ENCODE results near the gene CDC45.
"Not testable (repeated sequence)": the region's sequence is repeated elsewhere in the genome, so short reads cannot be mapped to it uniquely, and the experiment has no call there.

The CDC45 gene, protein sequence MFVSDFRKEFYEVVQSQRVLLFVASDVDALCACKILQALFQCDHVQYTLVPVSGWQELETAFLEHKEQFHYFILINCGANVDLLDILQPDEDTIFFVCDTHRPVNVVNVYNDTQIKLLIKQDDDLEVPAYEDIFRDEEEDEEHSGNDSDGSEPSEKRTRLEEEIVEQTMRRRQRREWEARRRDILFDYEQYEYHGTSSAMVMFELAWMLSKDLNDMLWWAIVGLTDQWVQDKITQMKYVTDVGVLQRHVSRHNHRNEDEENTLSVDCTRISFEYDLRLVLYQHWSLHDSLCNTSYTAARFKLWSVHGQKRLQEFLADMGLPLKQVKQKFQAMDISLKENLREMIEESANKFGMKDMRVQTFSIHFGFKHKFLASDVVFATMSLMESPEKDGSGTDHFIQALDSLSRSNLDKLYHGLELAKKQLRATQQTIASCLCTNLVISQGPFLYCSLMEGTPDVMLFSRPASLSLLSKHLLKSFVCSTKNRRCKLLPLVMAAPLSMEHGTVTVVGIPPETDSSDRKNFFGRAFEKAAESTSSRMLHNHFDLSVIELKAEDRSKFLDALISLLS

DNA sequence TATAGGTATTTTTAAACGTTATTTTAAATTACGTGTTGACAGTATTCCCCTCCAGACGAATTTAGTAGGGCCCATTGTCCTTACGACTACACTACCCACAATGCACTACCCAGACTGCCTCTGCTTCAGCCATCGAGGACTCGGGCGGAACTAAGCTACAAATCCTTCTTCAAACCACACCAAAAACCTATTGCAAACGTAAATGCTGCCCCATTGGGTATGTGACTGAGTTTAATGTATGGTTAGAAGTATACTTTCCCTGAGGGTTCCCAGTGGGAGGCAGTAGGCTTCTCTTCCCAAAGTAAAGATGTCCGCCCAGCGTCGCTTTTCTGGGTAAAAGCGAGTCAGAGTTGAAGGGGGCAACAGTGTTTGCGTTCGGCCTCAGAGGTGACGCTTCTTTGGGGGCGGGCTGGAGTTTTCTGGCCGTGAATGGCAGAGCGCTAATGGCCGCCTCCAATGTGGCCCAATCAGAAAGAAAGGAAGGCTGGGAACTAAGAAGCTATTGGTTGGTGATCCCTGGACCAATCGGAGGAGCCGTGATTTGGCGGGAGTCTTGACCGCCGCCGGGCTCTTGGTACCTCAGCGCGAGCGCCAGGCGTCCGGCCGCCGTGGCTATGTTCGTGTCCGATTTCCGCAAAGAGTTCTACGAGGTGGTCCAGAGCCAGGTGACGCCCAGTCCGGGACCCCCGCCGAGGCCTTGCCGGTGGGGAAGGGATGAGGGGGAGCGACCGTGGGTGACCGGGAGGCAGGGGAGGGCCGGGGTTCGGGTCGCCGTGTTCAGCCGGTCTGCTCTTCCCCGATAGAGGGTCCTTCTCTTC lies at the start of gene CDC45:
CDC45 (plus strand) TSS at position 566 of the 818 bp plus-strand sequence; CDS start at position 615, 49 bp downstream.
- DNase-seq (ENCODE audit: low read depth), result peak; percentile 88

DNA sequence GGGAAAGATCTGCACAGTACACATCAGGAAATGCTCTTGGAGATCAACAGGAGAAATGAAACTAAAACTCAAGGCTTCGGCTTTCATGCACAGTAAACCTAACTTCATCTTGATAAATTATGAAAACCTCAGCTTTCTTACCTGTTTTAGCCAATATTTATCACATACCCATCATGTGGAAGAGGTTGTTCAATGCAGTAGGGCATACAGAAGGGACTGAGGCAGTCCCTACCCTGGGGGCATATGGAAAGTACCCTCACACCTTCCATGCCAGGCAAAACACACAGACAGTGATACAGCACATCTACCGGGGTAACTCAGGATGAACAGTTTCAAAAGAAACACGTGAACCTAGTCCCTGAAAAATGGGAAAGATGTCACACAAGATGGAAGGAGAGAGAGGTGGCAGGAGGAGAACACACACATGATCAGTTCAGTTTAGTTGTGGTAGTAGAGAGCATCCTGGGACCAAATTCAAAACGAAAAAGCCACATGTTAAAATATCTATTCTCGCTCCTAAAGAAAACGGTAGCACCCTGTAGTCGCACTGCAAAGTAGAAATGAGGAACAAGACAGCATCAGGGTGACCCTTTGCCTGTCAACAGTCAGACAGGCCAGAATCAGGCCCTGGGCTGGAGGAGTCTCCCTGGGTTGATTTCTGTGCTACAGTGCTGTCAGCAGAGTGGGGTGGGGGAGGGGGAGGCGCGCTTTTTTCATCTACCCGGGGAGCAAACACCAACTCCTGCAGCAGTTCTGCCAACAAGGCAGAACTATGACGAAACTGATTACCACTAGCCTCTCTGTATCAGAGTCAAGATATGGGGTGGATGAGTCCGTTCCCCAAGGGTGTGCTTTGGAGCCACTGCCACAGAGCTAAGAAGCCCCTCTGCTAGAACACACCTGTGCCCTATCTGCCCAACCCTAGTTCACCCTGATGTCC lies 49.5 kb upstream of the CDC45 start:
- DNase-seq (ENCODE audit: low read depth), result no peak

DNA sequence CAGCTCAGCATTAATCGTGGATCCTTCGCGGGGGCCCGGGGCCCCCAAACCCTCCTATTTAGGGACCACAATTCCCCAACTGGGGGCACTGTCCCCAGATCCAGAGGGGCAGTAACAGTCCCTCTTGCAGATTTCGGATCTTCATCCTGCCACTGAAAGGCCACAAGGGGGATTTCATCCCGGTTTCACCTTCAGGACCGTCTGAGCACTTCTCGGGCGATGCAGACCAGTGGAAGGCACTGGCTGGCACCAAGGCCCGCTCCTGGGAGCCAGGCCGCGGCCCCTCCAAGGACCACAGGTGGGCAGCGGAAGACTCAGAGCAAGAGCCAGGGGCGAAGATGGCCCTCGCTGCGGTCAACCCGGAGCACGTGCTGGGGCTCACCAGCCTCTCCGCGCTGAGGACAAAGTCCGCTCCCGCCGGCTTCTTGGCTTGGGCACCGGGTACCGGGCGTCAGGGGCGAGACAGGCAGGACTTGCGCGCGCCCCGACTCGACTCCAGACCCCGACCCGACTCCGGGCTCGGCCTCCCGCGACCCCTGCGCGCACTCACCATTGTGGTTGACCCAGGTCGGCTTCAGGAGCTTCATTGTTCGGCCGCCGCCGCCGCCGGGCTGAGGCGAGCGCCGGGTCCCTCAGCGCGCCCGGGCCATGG lies 48.7 kb upstream of the CDC45 start:
- peak; percentile 23 for DNase-seq (ENCODE audit: low read depth)

DNA sequence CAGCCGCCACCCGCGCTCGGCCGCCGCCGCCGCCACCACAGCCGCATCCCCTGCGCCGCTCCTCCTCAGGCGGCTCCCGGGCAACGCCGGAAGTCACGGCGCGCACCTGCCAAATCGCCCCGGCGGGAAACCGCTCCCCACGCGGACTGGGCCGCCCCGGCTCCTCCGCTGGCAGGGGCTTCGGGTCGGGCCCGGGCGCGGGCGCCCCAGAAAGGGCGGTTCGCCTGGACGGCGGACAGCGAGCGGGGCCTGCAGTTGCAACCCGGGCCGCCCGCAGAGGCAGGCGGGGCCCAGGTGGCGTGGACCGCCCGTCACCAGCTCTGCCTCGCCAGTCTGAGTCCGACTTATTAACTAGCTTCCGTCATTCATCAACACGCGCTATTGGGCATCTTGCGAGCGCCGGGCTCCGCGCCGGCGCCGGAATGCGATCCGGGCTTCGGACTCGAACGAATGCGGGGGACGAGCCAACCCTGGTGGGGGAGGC lies 48.0 kb upstream of the CDC45 start, which contains the start of gene HIRA:
HIRA (minus strand) TSS at position 85 of the 484 bp plus-strand sequence. CDS start 257 bp downstream, outside the sequence.
- DNase-seq (ENCODE audit: low read depth), result peak; percentile 88

DNA sequence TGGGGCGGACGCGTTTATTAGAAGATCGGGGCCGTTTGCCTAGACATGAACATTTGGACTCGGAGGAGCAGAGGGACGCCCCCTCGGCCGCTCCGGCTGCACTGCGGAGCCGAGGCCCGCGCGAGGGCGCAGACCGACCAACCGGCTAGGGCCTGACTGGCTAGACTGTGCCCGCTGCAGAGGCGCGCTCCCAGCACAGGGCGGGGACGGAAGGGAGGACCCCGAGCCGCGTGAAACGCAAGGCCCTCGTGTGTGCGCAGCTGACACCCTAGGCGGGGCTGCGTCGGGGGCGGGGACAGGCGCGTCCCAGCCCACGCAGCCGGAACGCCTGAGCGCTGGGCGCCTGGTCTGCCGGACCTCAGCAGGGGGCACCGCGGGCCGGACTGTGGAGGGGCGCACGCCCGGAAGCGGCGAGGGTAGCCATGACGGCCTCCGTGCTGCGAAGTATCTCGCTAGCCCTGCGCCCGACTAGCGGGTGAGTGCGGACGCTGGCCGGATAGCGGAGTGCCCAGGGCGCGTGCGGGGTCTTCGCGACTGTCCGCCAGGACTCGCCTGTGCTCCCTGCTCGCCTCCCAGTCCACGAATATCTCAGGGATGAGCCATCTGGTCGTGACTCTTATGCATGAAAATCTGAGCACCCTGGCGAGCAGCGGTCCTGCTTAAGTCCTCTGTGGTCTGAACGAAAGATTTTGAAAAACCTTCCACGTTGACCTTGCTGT lies 47.4 kb upstream of the CDC45 start, which contains the start of gene MRPL40:
MRPL40 (plus strand) TSS at position 413 of the 719 bp plus-strand sequence; CDS start at position 423, 10 bp downstream.
- DNase-seq (ENCODE audit: low read depth), result peak; percentile 93

DNA sequence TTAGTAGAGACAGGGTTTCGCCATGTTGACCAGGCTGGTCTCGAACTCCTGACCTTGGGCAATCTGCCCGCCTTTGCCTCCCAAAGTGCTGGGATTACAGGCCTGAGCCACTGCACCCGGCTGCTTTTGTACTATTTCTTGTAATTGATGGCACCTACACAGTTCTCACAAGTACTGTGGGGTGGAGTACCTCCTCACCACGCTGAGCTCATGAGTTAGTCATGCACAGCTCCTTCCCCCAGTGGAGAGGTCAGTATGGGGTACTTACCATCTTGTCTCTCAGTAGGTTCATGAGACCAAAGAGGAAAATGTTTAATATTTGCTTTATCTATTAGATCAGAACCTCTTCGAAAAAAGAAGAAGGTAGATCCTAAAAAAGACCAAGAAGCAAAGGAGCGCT lies 45.3 kb upstream of the CDC45 start:
- no peak for DNase-seq (ENCODE audit: low read depth)

DNA sequence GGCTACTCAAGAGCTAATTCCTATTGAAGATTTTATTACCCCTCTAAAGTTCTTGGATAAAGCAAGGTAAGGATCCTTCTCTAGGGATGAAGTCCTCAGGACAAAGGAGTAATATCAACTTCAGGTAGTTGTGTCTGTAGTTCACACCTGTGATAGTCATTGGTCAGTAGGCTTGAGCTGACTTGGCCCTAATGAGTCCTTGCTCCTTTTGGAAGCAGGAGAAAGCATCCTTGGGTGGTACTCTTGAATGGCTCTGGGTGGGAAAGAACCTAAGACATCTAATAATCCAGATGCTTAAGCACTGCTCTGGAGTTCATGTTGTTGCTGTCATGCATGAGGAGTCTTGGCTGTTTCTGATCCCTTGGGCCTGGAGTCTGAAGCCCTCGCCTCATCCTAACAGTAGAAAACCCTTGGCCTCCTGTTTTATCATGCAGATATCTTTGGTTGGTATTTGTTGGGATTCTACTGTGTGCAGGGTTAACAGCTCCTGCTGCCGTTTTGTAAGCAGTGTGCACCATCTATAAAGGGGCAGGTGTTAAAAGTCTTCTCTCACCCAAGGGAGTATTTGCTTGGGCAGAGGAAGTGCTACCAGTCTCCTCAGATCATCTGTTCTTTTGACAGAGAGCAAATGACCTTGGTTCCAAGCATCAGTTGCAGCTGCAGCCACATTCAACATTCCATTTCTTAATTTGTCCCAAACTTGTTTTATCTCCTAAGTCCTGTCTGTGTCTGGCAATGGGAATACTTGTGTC lies 44.7 kb upstream of the CDC45 start:
- DNase-seq (ENCODE audit: low read depth), result no peak

DNA sequence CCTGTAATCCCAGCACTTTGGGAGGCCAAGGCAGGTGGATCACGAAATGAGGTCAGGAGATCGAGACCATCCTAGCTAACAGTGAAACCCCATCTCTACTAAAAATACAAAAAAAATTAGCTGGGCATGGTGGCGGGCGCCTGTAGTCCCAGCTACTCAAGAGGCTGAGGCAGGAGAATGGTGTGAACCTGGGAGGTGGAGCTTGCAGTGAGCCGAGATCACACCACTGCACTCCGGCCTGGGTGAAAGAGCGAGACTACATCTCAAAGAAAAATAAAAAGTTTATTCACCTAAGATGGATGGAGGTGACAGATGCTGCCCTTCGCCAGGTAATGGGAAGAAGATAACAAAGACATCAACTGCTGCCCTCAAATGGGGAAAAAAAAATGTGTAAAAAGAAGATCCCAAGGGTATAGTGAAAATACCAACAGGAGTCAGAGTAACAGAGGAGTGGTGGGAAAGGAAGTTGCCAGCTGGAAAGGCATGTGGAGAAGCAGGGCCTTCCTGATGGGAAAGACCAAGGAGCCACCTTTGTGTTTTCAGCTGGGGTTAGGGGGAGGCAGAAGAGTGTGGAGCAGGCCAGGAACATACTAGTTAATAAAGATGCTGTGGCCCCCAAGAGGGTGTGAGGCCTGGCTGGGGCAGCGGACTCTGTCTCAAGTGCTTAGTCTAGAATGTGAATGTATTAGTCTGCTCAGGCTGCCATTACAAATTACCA lies 43.1 kb upstream of the CDC45 start:
- not testable (repeated sequence) for DNase-seq (ENCODE audit: low read depth)

DNA sequence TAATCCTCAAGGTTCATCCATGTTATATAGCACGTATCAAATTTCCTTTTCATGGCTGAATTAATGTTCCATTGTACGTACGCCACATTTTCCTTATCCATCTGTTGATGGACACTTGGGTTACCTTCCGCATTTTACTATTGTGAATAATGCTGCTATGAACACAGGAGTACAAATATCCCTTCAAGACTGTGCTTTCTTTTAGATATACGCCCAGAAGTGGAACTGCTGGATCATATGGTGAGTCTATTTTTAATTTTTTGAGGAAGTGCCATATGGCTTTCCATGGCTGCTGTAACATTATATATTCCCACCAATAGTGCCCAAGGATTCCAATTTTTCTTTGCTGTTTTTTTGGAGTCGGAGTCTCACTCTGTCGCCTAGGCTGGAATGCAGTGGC lies 41.4 kb upstream of the CDC45 start:
- DNase-seq (ENCODE audit: low read depth), result no peak

DNA sequence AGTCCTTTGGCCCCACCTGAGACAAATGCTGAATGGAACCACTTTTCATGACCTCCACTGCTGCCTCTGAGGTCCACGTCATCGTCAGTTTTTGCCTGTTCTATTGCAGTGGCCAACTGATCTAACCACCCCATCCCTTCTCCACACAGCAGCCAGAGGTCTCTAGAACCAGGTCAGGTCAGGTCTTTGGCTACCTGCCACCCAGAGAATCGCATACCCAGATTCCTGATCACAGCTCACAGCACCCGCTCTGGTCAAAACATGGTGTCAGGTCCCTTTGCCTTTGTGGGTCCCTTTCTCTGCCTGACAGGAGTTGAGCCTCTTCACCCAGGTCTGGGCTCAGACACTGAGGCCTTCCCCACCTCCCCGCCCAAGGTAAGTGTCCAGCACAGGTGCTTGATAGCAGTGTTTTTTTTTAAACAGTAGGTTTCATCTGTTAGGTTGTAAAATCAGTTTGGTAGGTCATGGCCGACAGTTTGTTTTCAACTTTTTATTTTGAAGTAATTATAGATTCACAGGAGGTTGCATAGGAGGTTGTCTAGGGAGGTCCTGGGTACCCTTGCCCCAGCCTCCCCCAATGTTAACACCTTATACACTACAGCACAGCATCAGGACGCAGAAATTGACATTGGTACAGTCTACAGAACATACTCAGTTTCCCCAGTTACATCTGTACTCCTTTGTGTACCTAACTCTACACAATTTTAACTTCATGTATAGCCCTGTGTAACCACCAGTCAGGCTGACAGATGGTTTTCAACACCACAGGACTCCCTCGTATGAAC lies 39.1 kb upstream of the CDC45 start:
- no peak for DNase-seq (ENCODE audit: low read depth)

DNA sequence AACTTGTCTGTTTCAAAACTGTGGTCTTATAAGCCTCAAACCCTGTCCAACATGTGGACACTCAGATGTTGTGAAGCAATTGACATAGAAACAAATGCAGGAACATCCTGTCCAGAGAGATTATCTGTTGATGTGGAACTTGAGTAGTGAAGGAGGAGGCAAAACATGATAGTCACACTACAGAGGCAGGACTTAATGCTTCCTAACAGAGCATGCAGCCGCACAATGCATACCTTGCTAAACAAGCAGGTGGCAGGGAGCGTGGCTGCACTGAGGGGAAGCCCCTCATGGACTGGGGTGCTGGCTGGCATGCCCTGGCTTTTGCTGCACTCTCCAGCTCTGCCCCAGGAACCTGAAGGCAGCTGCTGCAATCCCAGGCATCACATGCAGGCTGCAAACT lies 37.6 kb upstream of the CDC45 start:
- DNase-seq (ENCODE audit: low read depth), result no peak

DNA sequence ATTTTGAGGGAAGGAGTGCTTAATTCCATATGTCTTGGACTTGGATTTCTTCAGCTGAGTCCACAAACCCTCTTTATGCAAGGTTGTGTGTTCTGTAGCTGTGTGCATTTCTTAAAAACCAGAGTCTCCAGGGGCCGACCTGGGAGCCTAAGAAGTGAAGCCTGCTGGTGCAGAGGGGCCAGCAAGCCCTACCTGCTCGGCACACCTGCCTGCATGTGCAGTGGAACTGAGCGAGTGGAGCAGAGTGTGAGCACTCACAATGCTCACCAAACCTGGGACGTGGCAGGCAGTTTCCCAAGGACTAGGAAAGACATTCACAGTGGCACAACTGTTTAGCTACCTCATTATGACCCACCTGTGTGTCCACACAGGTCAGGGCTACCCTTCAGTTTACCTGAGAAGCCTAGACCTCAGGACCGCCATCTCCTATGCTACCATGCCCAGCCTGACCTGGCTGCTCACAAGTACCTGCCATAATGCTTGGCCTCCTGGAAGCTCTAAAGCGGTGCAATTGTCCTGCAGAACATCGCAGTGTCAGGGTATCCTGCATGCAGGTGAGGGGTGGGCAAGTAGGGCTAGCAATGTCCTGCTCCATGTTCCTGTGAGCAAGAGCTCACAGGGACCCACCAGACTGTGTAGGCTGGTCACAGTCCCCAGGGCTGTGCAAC lies 36.0 kb upstream of the CDC45 start:
- DNase-seq (ENCODE audit: low read depth), result no peak

DNA sequence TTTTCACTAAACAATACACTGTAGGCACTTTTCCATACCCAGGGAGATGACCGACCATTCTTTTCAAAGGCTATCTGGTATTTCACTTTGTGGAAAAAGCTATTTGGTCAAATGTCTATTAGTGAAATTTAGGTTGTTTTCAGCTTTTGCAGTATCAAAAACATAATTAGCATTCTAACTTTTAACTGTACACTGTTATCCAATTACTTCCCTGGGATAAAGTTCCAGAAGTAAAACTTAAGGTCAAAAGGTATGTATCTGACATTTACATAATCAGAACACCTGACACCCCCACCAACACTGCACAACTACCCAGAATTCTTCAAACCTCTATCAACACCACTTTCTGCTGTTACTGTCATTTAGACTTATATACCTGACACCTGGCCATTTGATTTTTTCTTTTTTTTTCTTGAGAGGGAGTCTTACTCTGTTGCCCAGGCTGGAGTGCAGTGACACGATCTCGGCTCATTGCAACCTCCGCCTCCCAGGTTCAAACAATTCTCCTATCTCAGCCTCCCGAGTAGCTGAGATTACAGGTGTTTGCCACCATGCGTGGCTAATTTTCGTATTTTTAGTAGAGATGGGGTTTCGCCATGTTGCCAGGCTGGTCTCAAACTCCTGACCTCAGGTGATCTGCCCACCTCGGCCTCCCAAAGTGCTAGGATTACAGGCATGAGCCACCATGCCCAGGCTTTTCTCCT lies 34.3 kb upstream of the CDC45 start:
- not testable (repeated sequence) for DNase-seq (ENCODE audit: low read depth)

DNA sequence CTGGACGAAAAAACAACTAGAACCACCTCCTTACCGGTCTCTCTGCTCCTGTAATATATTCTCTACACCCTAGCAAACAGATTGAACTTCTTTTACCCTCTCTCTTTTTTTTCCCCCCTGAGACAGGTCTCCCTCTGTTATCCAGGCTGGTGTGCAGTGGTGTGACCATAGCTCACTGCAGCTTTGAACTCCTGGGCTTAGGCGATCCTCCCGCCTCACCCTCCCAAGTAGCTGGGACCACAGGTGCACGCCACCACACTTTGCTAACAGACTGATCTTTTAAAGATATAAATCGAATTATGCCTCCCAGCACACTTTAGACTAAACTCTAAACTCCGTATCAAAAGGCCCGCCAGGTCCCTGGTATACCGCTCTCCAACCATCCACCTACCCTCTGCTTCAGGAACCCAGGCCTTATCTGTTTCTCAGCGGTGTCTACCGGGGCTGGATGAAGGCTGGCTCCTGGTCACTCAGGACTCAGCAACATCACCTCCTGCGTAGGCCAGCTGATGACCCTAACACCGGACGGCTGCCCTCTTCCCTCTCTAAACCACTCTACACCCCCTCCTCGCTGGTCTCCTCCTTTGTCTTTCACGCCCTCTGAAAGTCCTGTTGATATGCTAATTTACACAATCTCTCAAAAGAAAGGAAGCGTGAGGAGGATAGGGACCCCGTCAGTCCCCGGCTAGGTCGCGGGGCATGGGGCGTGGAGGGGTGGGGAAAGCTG lies 33.0 kb upstream of the CDC45 start:
- no peak for DNase-seq (ENCODE audit: low read depth)

DNA sequence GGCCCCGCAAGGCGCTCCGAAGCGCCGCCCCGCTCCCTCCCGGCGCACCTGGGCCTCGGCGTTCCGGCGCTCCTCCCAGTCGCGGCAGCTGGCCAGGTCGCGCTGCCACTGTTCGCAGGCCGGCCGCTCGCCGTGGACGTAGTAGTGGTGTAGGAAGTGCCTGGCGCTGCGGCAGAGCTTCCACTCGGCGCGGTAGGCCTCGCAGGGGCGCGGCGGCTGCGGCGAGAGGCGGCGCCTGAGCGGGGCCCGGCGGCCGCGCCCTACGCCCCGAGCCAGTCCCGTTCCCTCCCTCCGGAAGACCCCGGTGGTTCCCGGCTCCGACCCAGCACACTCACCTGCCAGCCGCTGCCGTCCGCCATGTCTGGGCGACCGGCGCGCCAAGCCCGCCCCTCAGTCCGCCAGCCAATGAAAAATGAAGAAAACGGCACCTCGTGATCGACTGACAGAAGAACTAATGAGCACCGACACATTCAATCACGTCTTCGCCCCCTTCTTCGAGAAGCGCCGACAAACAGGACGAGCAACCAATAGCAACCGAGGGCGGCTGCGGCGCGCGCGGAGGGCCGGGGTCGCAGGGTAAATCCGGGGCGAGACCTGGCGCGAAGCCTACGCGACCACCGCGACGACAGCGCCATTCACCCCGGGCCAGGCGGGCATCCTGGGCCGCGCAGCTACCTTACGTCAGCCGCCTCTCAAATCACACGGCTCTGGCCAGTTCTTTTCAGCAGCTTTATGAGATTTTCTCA lies 32.2 kb upstream of the CDC45 start, which contains the start of gene C22orf39:
C22orf39 (minus strand) TSS at position 382 of the 746 bp plus-strand sequence; CDS start at position 359, 23 bp downstream.
- peak; percentile 82 for DNase-seq (ENCODE audit: low read depth)
